MM.1S (cell line): Measurements from ENCODE around the gene GABRB3.

Source experiments
- CTCF ChIP-seq: fragments of 300-600 bp; sonication (generic); IDR thresholded peaks from 2 replicates; pipeline ENCODE4 v1.5.1; 2016; ENCODE audit warnings: antibody characterized with exemption, low read length, mixed read lengths
- EZH2 ChIP-seq: fragments of 300-600 bp; sonication (generic); optimal IDR thresholded peaks from 2 replicates; pipeline ENCODE3; 2017; ENCODE audit warnings: low read depth, mild to moderate bottlenecking, antibody characterized with exemption, low read length, mixed read lengths
- EZH2phosphoT487 ChIP-seq: fragments of 300-600 bp; sonication (generic); IDR thresholded peaks from 2 replicates; pipeline ENCODE4 v1.6.1; 2018; ENCODE audit warnings: antibody characterized with exemption, low read length

DNA sequence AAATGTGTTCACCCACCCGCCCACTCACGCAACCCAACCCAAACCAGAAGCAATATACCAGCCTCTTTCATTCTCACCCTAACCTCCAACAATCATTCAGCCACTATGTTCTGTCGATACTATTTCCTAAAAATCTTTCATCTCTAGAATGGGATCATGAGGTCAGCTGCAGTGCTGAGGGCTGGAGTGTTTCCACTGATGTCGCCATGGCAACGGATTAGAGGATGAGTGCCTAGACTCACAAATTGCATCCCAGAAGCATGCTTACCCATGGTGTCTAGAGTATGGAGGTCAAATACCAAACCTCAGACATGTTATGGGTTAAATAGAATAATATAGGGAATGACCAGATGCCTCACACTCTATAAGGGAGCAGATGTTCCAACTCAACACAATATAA, 138.5 kb downstream of the GABRB3 start:
- TF ChIP-seq CTCF (no peak), EZH2phosphoT487 (no peak), EZH2 (no peak)
